HG02943 (cell line): ENCODE measurements around the gene ITGB5.

ENCODE experiments used
- ATAC-seq: cut with Tn5 transposase; IDR thresholded peaks from one replicate; pipeline ENCODE4 v1.9.1; 2021; ENCODE audit warnings: mild to moderate bottlenecking, low read depth, moderate library complexity; ENCODE audit not compliant: unreplicated experiment

Gene ITGB5

DNA sequence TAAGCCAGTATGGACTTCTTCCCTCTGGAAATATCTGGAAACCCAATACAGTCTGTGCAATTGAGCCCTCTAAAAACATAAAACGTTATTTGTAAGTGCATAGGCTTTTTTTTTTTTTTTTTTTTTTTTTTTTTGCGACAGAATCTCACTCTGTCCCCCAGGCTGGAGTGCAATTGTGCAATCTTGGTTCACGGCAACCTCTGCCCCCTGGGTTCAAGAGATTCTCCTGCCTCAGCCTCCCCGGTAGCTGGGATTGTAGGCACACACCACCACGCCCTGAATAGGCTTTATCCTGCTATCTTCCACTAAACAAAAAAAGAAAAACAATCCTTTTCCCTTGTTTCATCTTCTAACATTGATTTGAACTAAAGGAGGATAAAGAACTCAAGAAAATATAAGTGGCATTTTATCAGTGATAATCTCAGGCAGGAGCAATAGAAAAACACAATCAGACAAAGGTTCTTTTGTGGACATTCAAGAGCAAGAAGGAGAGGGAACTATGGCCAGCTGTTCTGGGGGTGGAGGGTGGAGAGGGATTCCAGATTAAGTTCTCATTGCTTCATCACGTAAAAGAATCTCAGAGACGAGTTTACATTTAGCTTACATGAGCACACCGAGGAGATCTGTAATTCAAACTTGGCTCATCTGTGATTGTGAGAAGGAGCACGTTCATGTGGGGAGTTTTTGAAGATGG is 68.6 kb downstream of the ITGB5 start:
- no peak for ATAC-seq

DNA sequence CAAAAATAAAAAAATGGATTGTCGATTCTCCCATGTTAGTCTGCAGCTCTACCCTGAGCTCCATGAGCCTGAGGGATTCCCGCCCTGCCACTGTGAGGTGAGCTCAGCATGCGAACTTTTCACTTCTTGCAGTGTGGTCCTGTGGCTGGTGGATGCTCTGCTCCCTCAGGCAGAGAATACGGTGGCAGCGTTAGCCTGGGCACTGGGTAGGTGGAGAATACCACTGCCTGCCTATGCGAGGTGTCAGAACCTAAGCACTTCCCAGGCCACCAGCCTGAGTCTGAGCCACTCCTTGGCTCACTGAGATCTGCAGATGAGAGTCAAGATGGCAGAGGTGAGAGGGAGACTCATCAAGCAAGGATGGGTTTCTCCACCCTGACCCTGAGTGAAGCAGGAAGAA is 70.1 kb downstream of the ITGB5 start:
- no peak for ATAC-seq

DNA sequence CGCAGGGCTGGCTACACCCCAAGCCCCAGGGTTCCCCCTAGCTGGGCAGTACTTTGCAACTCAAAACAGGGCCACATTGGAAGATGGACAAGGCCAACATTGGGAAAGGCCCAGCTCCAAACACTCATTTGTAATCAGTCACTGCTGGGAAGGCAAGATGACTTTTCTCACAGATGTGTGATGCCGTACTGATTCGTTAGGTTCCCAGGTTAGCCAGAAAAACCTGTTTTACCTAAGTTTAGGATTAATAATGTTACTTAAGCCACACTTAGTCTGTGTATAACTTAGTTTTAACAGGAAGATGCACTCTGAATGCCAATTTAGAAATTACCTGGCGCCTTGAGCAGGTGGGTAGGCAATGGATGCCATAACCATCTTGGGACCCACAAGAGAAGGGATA is 71.0 kb downstream of the ITGB5 start:
- no peak for ATAC-seq

DNA sequence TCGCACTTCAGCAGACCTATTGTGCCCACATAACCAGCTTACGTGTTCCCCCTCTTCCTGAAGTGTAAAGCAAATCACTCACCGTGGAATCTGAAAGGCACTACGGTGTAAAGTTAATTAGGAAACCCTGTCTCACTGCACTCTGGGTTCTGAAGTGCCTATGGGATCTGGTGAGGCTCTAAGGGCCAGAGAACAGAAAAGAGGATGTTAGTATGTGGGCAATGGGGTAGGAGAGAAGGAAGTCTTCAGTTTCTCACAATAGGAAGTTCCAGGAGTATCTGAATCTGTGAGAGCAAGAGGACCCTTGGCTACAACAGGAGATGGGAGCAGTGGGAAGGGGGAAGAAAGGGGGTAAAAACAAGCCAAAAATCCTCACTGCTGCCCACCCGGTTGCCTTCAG is 71.4 kb downstream of the ITGB5 start:
- ATAC-seq = no peak

DNA sequence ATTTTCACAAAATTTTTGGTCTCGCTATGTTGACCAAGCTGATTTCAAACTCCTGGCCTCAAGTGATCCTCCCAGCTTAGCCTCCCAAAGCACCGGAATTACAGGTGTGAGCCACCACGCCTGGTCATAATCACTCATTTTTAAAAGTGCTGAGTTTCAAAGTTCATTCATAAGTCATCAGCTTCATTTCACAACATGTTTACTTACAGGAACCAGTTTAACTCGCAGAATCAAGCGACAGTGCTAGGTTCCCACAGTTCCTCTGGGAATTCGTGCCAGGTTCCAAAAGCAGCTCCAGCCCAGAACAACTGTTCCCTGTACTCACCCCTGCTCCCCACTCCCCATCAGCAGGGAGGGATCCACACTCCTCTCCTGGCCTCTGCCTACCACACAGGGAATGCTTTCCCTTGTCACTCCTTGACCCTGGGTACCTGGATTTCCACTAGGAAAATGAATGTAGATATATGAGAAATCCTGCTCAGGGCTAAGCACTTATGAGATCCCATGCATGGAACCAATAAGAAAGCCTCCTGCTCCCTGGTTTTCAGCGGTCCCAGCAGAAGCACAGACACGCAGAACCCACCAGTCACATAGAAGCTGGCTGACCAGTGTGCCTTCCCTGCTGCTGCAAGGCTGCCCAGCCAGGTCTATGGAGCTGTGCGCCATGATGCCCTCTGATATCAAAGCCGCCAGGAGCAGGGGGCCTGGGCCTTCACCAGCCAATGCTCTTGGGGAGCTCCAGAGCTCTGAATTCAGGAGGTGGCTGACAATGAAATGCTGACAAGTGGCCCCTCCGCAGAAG is 72.3 kb downstream of the ITGB5 start:
- no peak for ATAC-seq

DNA sequence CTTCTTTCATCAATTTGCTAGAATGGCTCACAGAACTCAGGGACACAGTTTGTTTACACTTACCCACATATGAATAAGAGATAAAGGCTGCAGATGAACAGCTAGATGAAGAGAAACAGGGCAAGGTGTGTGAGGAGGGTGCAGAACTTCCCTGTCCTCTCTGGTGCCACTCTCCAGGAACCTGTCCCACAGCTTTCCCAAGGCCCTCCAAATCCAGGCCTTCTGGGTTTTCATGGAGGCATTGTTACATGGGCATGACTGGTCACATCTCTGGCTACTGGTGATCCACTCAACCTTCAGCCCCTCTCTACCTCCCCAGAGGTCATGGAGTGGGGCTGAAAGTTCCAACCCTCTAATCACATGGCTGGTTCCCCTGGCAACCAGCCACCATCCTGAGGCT is 73.6 kb downstream of the ITGB5 start:
- no peak for ATAC-seq

DNA sequence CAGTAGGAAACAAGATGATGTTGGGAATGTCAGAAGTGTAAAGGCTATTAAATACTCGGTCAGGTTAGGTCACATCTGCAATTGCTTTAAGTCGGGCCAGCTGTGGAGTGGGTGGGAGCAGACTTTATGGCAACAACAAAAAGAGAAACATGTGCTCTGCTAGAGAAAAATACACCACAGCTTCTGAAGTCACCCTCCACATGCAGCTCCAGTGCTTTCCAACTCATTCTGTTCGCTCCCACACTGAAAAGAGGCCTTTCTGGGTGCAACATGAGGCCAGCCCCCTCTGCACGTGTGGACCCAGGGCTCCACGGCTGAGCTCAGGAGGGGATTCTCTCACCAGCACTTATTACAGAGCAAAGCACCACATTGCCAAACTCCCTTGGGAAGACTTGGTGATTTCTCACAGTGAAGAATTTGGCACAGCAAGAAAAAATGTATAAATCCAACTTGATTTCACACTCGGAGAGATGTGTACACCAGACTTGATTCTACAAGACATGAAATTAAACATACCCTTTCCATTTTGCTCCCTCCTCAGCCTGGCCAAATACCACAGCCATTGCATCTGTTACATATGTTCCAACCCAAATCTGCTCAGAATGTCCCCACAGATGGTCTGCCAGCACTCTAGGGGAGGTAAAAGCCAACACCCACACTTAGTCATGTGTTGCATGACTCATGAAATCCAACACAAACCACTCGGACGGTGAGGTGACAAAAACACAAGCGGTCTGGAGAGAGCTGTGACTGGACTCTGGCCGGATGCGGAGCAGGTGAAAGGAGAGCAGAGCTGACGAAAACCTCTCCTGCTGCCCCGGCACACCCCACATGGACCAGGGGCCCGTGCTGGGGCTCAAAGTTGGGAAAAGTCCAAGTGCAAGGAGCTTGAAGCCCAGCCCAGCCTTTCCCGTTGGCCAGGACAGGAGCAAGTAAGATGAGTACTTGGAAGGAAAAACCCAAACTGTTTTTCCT is 74.6 kb downstream of the ITGB5 start:
- ATAC-seq = no peak

DNA sequence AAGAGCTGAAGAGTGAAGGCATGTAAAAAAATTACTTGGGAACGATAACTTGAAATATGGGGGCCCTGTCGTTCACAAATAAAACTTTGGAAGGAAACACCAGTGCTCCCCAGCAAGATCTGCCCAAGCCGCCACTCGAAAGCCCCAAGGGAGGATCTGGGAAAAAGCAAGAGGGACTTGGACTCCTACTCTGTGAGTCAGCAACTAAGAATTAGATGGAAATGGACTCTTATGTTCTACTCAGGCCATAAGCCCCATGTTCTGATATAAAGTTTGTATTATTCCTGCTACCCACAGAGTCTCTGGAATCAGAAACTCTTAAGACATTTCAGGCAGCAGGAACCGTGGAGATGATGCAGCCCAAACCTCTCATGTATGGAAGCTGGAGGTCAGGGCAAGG is 75.7 kb downstream of the ITGB5 start:
- ATAC-seq = no peak

DNA sequence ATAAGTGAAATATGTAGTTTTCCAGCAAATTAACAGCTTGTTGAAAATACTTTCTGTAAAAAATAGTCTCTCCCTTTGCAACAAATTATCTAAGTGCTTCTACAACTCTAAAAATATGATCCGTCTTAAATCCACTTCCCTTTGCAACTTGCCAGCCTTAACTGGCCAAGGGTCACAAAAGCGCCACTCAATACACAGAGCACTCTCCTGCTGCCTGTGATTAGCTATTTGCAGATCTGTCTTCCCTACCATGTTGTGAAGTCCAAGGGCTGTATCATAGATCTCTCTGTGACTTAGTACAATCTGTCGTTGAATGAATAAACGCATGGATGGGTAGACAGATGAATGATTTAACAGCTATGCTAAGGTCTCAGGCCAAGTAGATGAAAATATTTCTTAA is 76.2 kb downstream of the ITGB5 start:
- no peak for ATAC-seq

DNA sequence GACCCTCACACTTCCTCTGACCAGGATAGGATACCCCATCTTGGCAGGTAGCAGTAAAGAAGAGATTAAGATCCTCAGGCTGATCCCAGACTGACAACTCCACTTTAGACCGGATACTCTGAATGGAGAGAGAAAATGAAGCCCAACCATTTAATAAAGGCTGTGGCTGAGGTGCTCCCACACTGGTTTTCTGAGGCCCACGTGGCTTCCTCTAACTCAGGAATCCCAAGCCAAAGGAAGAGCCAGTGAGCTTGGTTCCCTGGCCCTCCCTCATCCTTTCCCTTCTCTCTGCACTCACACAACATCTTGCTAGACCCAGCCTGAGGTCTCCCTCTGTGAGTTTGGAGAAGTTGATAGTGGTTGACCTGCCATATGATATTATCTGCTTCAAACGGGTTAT is 78.1 kb downstream of the ITGB5 start:
- no peak for ATAC-seq

DNA sequence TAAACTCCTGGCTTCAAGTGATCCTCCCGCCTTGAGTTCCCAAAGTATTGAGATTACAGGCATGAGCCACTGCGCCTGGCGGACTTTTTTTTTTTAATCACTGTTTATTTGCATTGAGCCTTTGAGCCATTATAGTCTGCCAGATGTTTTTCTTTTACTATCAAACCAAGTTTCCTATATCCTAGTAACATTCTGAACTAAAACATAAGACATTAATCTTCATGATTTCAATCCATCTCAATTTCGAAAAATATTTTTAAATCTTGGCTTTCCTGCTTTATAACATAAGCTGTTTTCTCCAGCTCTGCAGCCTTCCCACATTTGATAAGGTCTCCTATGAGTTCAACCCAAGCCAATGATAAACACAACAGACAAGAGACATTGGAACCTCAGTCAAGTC is 81.5 kb downstream of the ITGB5 start:
- ATAC-seq = no peak

DNA sequence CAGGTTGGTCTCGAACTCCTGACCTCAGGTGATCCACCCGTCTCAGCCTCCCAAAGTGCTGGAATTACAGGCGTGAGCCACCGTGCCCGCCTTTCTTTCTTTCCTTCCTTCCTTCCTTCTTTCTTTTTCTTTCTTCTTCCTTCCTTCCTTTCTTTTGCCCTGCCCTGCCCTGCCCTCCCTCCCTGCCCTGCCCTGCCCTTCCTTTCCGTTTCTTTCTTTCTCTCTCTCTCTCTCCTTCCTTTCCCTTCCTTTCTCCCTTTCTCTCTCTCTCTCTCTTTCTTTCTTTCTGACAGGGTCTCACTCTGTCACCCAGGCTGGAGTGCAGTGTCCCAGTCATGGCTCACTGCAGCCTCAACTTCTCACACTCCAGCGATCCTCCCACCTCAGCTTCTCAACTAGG is 82.3 kb downstream of the ITGB5 start:
- no peak for ATAC-seq

DNA sequence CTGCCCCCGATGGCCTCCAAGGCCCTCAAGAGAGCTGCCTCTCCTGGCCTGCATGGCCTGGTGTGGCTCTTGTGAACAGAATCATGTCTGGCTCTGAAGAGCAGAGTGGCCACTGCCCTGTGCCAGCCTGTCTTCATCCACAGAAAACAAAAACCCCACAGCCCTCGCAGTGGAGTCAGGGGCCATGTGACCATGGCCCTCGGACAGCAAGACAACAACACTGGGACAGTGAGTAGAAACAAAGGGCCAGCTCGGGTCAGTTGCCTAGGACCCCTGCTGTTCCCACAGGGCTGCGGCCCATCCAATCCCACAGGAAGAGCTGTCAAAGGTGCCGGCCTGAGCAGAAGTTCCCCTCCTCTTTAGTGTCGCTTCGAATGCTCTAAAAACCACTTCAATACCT is 84.5 kb downstream of the ITGB5 start:
- no peak for ATAC-seq

DNA sequence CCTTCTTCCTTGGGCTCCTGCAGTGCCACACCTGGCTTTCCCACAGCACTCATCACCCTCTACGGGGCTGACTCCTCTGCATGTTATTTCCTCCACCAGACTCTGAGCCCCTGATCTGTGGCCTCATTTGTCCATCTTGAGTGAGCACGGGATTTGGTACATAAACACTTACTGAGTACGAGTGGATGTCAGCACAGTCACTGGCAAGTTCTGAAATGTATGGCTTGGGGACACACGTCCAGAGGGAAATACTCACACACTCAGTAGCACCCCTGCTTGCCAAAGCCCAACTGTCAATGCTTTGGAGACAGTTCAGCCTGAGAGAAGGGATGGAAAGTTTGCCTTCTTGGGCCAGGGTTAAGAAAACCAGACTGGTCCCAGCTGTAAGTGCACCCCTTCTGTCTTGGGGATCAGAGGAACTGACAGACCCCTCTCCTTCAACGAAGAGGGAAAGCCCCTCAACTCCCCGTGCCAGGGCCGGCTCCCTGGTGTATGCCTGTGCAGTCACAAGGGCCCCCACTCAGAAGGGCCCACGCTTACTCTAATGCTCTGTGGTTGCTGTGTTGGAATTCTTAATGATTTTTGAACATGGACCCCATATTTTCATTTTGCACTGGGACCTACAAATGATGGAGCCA is 85.0 kb downstream of the ITGB5 start:
- no peak for ATAC-seq

DNA sequence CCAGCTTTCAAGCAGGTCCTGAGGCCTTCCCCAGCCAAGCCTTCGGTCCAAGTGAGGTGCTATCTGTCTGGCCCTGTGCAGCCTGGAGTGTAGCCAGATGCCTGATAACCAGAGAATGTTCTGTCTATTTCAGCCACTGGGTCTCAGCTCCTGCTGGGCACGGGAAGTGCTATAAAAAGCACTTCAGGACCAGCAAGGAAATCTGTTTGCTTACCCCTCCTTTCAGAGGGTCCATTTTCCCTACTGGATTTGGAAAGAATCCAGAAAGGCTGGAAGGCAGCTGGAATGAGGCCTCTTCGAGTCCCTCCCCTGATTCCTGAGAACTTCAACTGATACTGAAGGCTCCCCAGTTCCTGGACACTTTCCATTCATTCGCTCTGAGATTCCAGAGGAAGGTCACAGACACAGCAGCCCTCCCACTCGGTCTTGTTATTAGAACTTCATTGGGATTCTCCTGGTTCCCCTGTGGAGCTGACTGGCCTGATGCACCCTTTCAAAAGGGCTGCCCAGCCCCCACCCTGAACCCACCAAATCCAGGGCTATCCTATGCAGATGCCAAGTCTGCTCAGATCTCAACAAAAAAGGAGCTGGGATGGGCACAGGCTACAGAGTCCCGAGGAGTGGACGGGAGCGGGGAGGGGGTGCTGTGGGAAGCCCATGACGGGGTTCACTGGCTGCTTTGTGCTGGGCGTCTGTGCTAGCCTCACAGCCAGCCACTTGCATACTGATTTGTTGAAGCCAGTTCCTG is 86.5 kb downstream of the ITGB5 start:
- no peak for ATAC-seq

DNA sequence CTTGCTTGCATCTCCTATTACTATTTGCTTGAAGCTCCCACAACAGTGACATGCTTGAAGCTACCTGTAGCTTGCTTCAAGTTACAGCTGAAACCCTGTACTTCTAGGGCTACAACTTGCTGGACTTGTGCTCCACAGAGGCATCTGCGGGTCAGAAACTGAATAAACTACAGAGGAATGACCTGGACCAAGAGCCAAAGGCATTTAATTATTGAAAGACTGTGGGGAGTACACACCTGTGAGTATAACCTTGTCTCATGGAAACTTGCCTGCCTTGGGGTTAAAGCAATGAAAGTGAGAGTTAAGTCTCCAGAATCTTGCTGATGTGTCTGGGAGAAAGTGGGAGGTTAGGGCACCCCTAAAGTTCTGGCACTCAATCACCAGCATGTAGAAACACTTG is 87.1 kb downstream of the ITGB5 start:
- no peak for ATAC-seq

DNA sequence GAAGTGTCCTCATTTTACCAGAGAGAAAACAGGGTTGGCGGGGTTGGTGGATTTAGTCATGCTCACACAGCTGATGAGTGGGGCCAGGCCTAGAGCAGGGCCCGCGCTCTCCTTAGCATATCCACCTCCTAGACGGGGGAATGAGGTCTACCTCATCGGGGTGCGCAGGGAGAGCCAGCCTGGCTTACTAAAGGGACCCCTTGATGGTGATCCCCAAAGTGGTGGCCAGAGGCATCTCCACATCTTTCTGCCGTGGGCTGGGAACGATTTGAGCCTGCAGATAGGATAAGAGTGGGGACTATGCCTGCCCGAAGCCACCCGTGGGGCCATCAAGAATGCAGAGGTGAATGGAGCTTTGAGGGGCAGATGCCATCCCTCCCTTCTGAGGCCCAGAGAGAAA is 87.5 kb downstream of the ITGB5 start:
- no peak for ATAC-seq

DNA sequence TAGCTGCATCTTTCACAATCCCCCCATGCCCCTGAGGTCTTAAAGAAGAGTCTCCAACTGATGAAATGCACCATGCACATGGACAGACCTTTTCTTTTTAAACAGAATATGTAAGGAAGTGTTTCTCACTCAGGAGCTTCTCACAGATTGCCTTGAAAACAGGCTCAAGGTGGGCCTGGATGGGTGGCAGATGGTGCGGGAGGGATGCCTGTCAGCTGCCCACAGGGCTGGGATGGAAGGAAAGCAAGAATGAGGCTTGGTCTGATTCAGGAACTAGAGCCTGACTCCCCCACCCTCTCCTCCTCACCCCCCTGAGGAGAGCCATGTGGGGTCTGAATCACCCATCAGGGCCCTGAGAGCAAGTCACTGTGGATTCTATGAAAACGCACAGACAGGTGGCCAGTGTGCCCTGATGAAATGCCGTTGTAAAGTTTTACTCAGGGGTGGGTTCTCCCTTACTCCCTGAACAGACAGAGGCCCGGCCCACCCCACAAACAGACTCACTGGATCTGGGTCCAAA is 89.7 kb downstream of the ITGB5 start:
- ATAC-seq = no peak

DNA sequence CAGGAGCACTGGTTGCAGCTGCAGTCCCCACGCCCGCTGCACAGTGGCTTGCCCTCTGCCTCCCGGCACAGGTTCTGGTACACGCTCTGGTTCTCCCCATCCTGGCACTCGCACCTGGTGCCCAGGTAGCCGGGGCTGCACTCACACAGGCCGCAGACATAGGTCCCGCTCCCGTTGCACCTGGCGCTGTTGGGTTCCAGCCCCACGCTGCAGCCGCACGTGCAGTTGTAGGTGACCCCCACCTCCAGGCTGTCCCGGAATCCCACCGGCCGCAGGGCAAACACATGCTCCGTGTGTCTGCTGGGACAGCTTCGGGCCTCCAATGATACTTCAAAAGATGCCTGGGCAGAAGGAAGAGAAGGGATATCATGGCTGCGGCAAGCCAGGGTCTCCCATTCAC is 90.7 kb downstream of the ITGB5 start:
- no peak for ATAC-seq
